GM18505 (cell line): ENCODE results near the gene ZNF184.

ENCODE experiments used
- ATAC-seq: cut with Tn5 transposase; IDR thresholded peaks from one replicate; pipeline ENCODE4 v1.9.1; 2021; ENCODE audit not compliant: unreplicated experiment
- POLR2A ChIP-seq: IDR thresholded peaks from 4 replicates; pipeline ENCODE4 v1.6.1; 2011; ENCODE audit warnings: borderline replicate concordance; ENCODE audit not compliant: insufficient read depth, insufficient read length; ENCODE audit errors: extremely low read depth

The ZNF184 gene

DNA sequence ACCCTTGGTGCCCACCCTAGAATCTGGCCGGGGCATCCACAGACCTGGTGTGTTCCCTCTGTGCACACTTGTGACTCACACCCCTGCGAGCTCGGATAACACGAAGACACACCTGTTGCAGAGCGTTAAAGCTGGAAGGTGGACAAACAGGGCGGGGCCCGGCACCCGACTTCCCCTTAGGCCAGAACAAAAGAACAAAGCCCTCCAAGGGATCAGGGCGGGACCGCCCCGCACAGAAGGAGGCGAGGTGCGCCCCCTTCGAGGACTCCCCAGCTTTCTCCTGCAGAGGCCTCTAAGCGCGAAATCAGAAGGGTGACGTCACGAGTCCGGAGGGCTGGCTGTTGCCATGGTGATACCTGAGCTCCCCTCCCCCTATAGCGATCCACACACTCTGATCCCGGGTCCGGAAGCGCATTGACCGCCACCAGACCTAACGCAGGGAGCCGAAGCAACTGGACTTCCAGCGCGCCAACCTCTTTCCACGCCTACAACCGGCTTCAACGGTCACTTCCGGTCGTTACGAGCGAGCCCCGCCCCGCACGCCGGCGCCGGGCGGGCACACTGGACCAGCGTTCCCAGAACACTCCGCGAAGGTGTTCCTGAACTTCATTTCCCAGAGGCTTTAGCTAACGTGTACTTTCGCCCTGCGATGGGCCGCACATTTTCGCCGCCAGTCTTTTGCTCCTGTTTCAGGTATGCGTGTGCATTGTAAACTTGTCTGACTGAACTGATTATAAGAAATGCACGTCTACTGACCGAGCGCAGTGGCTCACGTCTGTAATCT is at the start of gene ZNF184:
Gene ZNF184 (minus strand): TSS at position 489 of the 784 bp plus-strand sequence. CDS start 811 bp downstream, outside the sequence.
- peak; percentile 81 for TF ChIP-seq POLR2A

DNA sequence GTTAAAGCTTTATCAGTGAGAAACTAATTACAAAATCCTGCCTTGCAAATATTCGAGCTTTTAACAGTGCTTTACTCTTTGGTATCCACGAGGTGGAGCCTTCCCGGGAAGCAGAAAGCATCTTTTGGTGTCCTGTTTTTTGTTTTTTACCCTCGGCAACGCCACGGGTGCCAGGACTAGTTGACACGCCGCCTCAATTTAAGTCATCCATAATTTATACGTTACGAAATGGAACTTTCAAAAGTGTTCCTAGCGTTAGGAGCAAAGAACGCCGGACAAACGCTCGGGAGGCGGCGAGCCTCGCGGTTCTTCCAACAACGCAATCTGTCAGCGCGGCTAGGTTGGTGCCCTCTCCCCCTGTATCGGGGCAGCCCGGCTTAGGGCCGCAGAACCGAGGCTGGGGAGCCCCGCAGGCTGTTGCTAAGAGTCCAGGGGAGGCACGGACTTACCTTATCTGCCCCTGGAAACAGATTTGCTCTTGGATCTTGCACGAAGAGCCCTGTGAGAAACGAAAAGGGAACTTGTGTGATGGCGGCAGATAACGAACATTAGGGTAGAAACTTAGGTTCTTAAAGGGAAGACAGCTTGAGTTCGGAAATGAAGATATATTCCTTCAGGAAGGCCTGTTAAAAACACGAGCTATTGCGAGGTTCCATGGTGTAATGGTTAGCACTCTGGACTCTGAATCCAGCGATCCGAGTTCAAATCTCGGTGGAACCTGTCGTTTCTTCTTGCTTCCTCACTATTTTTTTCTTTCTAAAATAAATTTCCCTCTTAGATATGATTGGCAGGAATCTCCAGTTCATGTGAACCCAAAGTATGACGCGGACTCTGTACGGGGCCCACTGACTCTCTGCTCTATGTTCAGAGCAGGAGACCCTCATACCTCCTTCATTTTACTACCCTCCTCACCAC is 46.2 kb upstream of the ZNF184 start:
- no peak for TF ChIP-seq POLR2A
- peak; percentile 60 for ATAC-seq

More for the DNA sequence above, at the start of gene ZNF184:
- peak; percentile 79 for ATAC-seq

DNA sequence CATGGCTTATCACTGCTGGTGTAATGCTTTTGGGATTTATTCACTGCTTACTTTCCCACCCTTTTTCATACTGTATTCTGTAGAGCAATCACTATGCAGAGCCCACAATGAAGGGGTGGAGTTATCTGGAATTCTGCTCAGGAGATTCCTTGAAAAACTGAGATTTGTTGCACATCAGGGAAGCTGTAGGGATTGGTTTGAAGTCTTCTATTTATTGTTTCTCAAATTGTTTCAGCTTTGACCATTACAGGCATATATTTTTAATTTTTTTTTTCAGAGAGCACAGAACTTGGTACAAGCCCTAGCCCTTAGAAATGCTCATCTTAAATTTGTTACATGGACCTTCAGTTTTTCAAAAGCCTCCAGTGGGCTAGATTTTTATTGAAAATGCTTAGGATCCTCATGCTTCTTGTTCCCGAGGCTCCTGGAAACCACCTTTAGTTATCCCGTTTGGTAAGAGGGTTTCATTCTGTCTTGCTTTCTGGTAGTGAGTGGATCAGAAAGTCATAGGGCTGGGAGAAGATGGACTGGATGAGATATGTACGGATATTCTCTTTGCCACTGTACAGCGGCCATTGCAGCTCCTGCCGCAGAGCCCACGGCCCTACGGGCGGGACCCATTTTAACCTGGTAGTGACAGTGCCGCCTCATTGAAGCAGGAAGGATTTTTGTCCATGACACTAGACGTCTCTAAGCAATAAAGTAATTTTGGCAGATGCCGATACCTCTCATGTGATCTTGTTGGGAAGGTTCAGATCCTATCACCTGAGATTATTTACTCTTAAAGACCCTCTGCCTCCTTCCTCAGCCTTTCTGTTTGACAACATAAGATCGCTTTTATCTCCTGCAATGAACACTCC is 45.3 kb upstream of the ZNF184 start:
- no peak for TF ChIP-seq POLR2A
- ATAC-seq = no peak

DNA sequence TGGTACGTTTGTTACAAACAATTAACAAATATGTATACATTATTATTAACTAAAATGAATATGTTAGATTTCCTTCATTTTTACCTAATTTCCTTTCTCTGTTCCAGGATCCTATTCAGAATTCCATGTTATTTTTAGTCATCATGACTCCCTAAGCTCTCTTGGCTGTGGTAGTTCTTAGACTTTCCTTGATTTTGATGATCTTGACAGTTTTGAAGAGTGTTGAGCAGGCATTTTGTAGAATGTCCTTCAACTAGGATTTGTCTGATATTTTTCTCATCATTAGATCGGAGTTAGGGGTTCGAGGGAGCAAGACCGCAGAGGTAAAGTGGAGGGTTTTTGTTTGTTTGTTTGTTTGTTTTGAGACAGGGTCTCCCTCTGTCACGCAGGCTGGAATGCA is 44.3 kb upstream of the ZNF184 start:
- TF ChIP-seq POLR2A = no peak
- no peak for ATAC-seq

DNA sequence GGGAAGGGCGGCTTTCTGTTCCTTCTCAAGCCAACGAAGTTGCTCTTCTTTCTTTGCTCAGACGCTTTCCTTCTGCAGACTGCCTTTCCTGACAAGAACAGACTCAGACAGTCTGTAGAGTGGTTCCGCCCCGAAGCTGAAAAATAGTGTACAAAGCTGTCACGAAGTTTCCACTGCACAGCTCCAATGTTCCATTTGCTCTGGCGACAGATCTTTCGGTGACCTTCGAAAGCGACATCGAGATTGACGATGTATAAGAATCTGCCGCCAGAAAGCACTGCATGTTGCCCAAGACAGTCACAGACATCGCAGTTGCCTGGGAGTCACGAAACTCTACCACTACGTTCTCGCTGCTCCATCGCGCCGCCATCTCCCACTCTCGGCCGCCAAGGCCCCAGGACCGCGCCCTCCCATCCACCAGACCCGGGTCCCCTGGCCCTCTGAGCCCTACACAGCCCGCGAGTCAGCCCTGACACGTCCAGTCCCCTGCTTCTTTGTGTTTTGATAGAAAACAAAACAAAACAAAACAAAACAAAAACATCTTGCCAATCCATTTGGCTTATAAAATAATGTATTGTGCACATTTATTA is 42.1 kb upstream of the ZNF184 start:
- ATAC-seq = no peak
- TF ChIP-seq POLR2A = no peak

DNA sequence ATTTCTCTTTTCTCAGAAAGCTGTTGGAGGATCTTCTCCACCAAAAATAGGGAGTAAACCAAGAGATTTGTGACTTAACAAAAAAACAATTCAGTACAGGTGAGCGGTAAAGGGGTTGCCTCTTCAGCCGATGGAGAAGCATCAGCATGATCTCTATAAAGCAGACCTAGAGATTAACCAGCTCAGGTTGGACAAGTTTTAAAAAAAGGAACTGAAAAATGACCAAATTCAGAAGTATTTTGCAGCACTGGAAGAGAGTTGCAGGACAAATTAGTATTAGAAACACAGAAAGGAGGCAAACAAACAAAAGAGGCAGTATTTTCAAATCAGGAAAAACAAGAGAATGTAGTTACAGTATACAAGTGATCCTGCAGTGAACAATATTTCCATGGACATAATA is 39.6 kb upstream of the ZNF184 start:
- TF ChIP-seq POLR2A = no peak
- no peak for ATAC-seq

DNA sequence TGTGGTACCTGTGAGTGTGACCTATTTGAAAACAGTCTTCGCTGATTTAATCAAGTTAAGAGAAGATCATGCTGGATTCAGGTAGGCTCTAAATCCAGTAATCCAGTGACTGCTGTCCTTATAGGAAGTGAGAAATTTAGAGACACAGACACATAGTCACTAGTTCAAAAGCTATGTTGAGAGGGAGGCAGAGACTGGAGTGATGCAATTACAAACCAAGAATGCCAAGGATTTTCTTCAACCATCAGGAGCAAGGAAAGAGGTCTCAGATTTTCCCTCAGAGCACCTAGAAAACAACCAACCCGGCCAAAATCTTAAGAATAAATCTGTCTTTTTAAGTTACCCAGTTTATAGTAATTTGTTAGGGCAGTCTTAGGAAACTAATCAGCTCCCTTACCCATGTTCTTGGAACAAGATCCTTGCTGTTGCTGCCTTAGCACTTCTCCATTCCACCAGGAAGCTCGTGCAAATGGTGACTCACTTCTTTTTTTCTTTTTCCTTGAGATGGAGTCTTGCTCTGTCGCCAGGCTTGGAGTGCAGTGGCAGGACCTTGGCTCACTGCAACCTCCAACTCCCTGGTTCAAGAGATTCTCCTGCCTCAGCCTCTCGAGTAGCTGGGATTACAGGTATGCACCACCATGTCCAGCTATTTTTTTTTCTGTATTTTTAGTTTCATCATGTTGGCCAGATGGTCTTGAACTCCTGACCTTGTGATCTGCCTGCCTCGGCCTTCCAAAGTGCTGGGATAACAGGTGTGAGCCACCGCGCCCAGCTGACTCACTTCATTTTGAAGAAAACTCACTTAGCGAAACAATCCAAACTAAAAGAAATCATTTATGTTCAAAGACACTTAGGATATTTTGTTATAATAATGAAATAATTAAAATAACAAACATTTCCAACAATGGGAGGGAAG is 34.4 kb upstream of the ZNF184 start:
- no peak for TF ChIP-seq POLR2A
- no peak for ATAC-seq

DNA sequence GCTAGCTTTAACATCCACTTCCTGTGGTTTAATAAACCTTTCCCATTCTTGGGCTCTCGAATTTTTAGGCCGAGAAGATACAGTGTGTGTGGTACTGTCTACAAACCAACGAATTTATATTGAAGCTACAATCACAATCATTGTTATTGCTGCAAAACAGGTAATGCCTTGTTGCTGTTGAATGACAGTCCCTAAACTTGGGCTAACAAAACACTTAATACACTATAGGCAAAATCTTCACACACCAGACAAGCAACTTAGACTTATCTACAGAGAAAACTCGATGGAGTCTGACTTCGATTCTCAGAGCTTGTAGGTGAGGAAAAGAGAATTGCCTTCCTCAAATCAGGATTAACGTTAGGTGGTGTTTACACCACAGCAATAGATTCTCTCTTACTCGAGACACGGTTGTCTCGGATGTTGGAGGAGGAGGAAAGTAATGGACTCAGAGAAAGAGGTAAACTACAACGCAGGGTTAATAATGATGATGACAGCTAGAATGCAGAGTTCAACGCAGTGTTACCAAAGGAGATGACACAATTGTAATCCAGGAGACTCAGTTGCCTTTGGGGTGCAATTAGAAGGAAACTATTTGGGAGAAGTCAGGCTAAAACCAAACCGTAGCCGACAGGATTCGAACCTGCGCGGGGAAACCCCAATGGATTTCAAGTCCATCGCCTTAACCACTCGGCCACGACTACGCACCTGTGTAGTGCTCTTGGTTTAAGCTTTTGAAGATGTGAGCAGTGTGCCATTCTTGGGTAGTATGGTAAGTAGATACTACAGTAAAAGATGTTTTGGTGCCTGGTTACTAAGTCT is 32.5 kb upstream of the ZNF184 start:
- no peak for TF ChIP-seq POLR2A

DNA sequence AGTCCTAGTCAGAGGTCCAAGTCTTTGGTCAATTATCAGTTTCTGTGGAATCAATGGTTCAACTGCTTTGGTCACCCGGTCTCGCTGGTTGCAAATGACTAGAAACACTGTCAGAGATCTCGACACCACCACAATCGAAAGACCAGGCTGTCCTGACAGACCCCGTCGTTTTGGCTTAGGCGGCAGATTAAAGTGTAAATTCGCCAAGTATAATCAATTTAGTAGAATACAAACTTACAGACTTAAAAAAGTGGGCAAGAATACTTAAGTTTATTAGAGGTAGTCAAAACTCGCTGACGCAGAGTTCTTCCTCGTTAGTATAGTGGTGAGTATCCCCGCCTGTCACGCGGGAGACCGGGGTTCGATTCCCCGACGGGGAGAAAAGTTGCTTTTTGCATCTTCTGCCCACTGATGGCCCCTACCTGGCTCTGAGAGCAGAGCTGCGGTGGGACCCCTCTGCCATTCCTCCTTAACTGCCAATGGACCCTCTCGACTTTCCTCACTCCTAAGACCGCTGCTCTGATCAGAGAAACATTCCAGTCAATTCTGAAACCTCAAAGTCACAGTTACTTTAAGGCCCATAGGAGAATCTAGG is 30.6 kb upstream of the ZNF184 start:
- no peak for TF ChIP-seq POLR2A
- ATAC-seq = no peak

More for the DNA sequence above, 32.5 kb upstream of the ZNF184 start:
- ATAC-seq = no peak

DNA sequence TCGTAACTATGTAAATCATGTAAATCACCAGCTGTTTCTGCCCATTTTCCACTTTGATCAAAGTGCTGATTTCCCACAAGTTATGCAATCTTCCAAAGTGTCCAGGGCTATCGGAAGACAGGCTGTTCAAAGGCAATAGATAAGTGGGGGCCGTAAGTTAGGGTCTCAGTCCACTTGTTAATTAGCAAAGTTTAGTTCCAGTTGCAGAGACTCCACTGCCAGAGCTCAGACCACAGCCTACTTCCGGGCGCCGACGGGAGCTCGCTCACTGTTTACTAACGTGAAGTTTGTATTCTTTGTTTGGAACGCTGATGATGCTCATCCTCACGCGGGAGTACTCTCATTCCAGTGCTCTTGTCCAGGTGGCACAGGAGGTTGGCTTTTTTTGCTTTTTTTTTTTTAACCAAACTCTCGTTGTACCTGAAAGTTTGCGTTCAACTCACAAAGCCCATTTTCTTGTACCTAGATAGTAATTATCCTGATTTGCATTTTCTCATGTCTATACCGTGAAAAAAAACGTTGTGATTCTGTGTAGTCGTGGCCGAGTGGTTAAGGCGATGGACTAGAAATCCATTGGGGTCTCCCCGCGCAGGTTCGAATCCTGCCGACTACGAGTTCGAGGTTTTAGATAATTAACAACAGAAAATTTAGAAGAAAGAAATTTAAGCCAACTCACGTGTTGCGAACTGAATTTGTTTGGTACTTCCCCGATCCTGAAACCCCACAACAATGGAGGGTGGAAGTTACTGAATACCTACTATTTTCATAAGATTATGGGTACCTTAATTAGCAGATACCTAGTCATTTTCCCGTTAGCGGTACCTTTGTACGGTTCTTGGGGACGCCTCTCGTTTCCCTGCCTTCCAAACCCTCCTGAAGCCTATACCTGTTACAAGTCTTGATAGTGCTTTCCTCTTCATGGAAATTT is 29.9 kb upstream of the ZNF184 start:
- no peak for TF ChIP-seq POLR2A
- ATAC-seq = peak; percentile 57
